ENCODE measurements around the gene MFRP. TPM values are rescaled to one million over a fixed set of nuclear protein-coding genes. Genes with fewer than 3 reads are reported as not detected.
A peak's percentile ranks its signal among the peaks of the same experiment; 100 is the strongest.

MFRP gene
- total RNA-seq, 2 experiments from 2014 or later: not detected

DNA sequence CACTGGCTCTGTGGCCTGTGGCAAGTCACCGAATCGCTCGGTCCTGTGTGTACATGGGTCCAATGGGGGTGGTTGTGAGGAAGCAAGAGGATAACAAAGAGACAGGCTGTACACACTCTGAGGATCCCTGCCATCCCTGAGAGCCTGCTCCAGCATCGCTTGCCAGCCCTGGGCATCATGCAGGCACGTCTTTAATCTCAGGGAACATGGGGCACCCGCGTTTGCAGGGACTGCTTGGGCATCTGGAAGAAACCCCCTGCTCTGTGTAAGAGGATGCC, 4.5 kb downstream of the MFRP start:
- no peak overlapping the region for H3K4me3 ChIP-seq (ENCODE audit: low read length)
- peaks cover 18% of the 10 kb centered on the region for H3K4me1 Mint-ChIP-seq (ENCODE audit: low read depth)
- no peak overlapping the region for H3K27ac Mint-ChIP-seq
- intact Hi-C loops (cut with DNase I, micrococcal nuclease): no loop called here
- TF ChIP-seq, protein P1, sequence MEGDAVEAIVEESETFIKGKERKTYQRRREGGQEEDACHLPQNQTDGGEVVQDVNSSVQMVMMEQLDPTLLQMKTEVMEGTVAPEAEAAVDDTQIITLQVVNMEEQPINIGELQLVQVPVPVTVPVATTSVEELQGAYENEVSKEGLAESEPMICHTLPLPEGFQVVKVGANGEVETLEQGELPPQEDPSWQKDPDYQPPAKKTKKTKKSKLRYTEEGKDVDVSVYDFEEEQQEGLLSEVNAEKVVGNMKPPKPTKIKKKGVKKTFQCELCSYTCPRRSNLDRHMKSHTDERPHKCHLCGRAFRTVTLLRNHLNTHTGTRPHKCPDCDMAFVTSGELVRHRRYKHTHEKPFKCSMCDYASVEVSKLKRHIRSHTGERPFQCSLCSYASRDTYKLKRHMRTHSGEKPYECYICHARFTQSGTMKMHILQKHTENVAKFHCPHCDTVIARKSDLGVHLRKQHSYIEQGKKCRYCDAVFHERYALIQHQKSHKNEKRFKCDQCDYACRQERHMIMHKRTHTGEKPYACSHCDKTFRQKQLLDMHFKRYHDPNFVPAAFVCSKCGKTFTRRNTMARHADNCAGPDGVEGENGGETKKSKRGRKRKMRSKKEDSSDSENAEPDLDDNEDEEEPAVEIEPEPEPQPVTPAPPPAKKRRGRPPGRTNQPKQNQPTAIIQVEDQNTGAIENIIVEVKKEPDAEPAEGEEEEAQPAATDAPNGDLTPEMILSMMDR (IDR thresholded peaks at IDR 0.05): no peak
- ChIA-PET POLR2A (no interaction called here), CTCF (no interaction called here)
- H3K9me3 Mint-ChIP-seq: no peaks in the 10 kb centered on the region
- H3K27ac ChIP-seq (ENCODE audit: low read depth in 1 of 2, low read length in 2 of 2): no peak overlapping the region
- DNase-seq: peak in 1 of 14 experiments; percentile 19
- no peak for ATAC-seq (ENCODE audit: poor library complexity)
- peaks cover 64% of the 10 kb centered on the region for H3K27me3 Mint-ChIP-seq
- peaks cover 2% of the 10 kb centered on the region for H3K36me3 ChIP-seq (ENCODE audit: insufficient read depth, low read length)
- no peak overlapping the region for H3K4me3 Mint-ChIP-seq
- H3K4me1 ChIP-seq (ENCODE audit: insufficient read depth, low read length): peaks cover 30% of the 10 kb centered on the region
- peaks cover 0 to 12% of the 10 kb centered on the region in 2 experiments for H3K9me3 ChIP-seq (ENCODE audit: control insufficient read depth in 1 of 2, insufficient read depth in 1 of 2, low read length in 2 of 2)
- H3K36me3 Mint-ChIP-seq (ENCODE audit: low read depth): peaks cover 5% of the 10 kb centered on the region
- peaks cover 34 to 45% of the 10 kb centered on the region in 2 experiments for H3K27me3 ChIP-seq (ENCODE audit: control insufficient read depth in 1 of 2, insufficient read depth in 2 of 2, low read length in 2 of 2)

- Mint-ChIP-seq H3K4me3 (no peak overlapping the region), H3K27me3 (peaks cover 59% of the 10 kb centered on the region), H3K4me1 (ENCODE audit: low read depth) (peaks cover 20% of the 10 kb centered on the region), H3K36me3 (ENCODE audit: low read depth) (peaks cover 6% of the 10 kb centered on the region), H3K9me3 (no peaks in the 10 kb centered on the region), H3K27ac (no peak overlapping the region)
- POLR2A ChIA-PET: no interaction called here
- Histone ChIP-seq H3K4me1 (ENCODE audit: insufficient read depth, low read length) (peaks cover 30% of the 10 kb centered on the region), H3K4me3 (ENCODE audit: low read length) (no peak overlapping the region), H3K27me3 (ENCODE audit: control insufficient read depth in 1 of 2, insufficient read depth in 2 of 2, low read length in 2 of 2) (peaks cover 34 to 45% of the 10 kb centered on the region in 2 experiments), H3K36me3 (ENCODE audit: insufficient read depth, low read length) (peaks cover 4% of the 10 kb centered on the region), H3K9me3 (ENCODE audit: control insufficient read depth in 1 of 2, insufficient read depth in 1 of 2, low read length in 2 of 2) (peaks cover 0 to 12% of the 10 kb centered on the region in 2 experiments), H3K27ac (ENCODE audit: low read depth in 1 of 2, low read length in 2 of 2) (no peak overlapping the region)
- CTCF ChIA-PET: interaction anchor here (1.0 kb wide), 1 partner anchor 15 kb away, joined by 3 read pairs; no protein-coding TSS in a partner anchor
- TF ChIP-seq, protein P1 (IDR thresholded peaks at IDR 0.05): no peak
- intact Hi-C loops (cut with DNase I, micrococcal nuclease): no loop called here
- DNase-seq: peak in 1 of 14 experiments; percentile 34
- ATAC-seq (ENCODE audit: poor library complexity): no peak
These were observed 5.1 kb downstream of the MFRP start for GRCh38 chr11:119341222-119342022.

- CTCF ChIA-PET: interaction anchor here (0.6 to 1.0 kb wide), 3 partner anchors 16 to 18 kb away, joined by 3 read pairs; no protein-coding TSS in a partner anchor
These were observed 5.9 kb downstream of the MFRP start, which contains the start of gene C1QTNF5 for GRCh38 chr11:119340335-119341221. Gene C1QTNF5 (minus strand): TSS chr11:119340883. CDS start chr11:119340397, 486 bp downstream.

More at GRCh38 chr11:119340335-119341221, 5.9 kb downstream of the MFRP start, which contains the start of gene C1QTNF5:
- Histone ChIP-seq H3K4me1 (ENCODE audit: insufficient read depth, low read length) (peaks cover 32% of the 10 kb centered on the region), H3K9me3 (ENCODE audit: control insufficient read depth in 1 of 2, insufficient read depth in 1 of 2, low read length in 2 of 2) (peaks cover 0 to 12% of the 10 kb centered on the region in 2 experiments), H3K36me3 (ENCODE audit: insufficient read depth, low read length) (peaks cover 4% of the 10 kb centered on the region), H3K4me3 (ENCODE audit: low read length) (no peak within 1 kb of the TSS), H3K27me3 (ENCODE audit: control insufficient read depth in 1 of 2, insufficient read depth in 2 of 2, low read length in 2 of 2) (peaks cover 34 to 45% of the 10 kb centered on the region in 2 experiments), H3K27ac (ENCODE audit: low read depth in 1 of 2, low read length in 2 of 2) (no peak within 1 kb of the TSS)
- H3K9me3 Mint-ChIP-seq: no peaks in the 10 kb centered on the region
- H3K36me3 Mint-ChIP-seq (ENCODE audit: low read depth): peaks cover 13% of the 10 kb centered on the region
- ATAC-seq (ENCODE audit: poor library complexity) (no peak), DNase-seq (peak in 1 of 14 experiments; percentile 30)
- H3K27me3 Mint-ChIP-seq: peaks cover 58% of the 10 kb centered on the region
- peaks cover 28% of the 10 kb centered on the region for H3K4me1 Mint-ChIP-seq (ENCODE audit: low read depth)
- intact Hi-C loops (cut with DNase I, micrococcal nuclease): no loop called here
- no peak within 1 kb of the TSS for H3K27ac Mint-ChIP-seq
- POLR2A ChIA-PET: no interaction called here
- TF ChIP-seq, protein P1 (IDR thresholded peaks at IDR 0.05): no peak
- peak within 1 kb of the TSS; percentile 42 for H3K4me3 Mint-ChIP-seq
